NCI-H748 treated with DMSO at 0.1 percent for 48 hours (cell line): Measurements from ENCODE around the gene MGLL.
"Not testable (repeated sequence)": the region's sequence is repeated elsewhere in the genome, so short reads cannot be mapped to it uniquely, and the experiment has no call there.

ENCODE experiments used
- DNase-seq: peaks from one replicate; lab custom pipeline; 2025; lab: John Stamatoyannopoulos, UW

MGLL gene

GRCh38 chr3:127688416-127689265 lies 133.7 kb downstream of the MGLL start:
- DNase-seq = no peak

GRCh38 chr3:127688022-127688415 lies 134.3 kb downstream of the MGLL start:
- DNase-seq = no peak

GRCh38 chr3:127687228-127687737 lies 135.0 kb downstream of the MGLL start:
- no peak for DNase-seq

GRCh38 chr3:127686512-127686894 lies 135.8 kb downstream of the MGLL start:
- no peak for DNase-seq

GRCh38 chr3:127685708-127686511 lies 136.4 kb downstream of the MGLL start:
- no peak for DNase-seq

- no peak for DNase-seq
Observed at GRCh38 chr3:127684871-127685707, 137.2 kb downstream of the MGLL start.

GRCh38 chr3:127682561-127682960 lies 139.8 kb downstream of the MGLL start:
- no peak for DNase-seq

GRCh38 chr3:127682175-127682554 lies 140.2 kb downstream of the MGLL start:
- not testable (repeated sequence) for DNase-seq

- no peak for DNase-seq
Observed at GRCh38 chr3:127680798-127681221, 141.5 kb downstream of the MGLL start.

- DNase-seq = no peak
Observed at GRCh38 chr3:127680146-127680661, 142.1 kb downstream of the MGLL start.

- no peak for DNase-seq
Observed at GRCh38 chr3:127679534-127680145, 142.7 kb downstream of the MGLL start.

- no peak for DNase-seq
Observed at GRCh38 chr3:127678611-127679533, 143.4 kb downstream of the MGLL start.

- no peak for DNase-seq
Observed at GRCh38 chr3:127678315-127678599, 144.1 kb downstream of the MGLL start.

GRCh38 chr3:127677541-127678314 lies 144.6 kb downstream of the MGLL start:
- no peak for DNase-seq

GRCh38 chr3:127676921-127677351 lies 145.4 kb downstream of the MGLL start:
- no peak for DNase-seq

GRCh38 chr3:127676456-127676855 lies 145.9 kb downstream of the MGLL start:
- no peak for DNase-seq

- no peak for DNase-seq
Observed at GRCh38 chr3:127675651-127676391, 146.5 kb downstream of the MGLL start.

- no peak for DNase-seq
Observed at GRCh38 chr3:127674790-127675189, 147.5 kb downstream of the MGLL start.
